ENCODE results near the gene SEC14L1.

DNA sequence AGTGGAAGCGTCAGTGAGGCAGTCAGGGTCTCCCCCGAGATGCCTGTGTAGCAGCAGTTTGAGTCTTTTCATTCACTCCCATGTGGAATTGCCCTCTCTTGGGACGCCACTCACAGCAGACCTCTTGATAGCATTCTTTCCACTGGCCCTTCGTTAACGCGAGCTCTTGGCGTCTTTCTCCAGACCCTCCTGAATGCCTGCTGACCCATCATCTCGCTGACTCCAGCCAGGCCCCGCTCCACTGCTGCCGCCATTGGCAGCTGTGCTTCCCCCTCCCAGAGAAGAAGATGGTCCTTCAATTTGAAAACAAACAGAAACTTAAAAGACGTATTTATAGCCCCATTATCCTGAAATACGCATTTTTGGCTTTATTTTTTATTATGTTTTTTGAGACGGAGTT lies 63.1 kb downstream of the SEC14L1 start:
- TF ChIP-seq IRF2 (CRISPR knock-in tag; IDR thresholded peaks at IDR 0.05; ENCODE audit: borderline replicate concordance, low read depth): no peak
- no peak for TF ChIP-seq CTCF (IDR thresholded peaks at IDR 0.05)
- TF ChIP-seq, protein P1, sequence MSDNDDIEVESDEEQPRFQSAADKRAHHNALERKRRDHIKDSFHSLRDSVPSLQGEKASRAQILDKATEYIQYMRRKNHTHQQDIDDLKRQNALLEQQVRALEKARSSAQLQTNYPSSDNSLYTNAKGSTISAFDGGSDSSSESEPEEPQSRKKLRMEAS (CRISPR knock-in tag; IDR thresholded peaks at IDR 0.05): no peak
- TF ChIP-seq KAT7 (CRISPR knock-in tag; IDR thresholded peaks at IDR 0.05; ENCODE audit: borderline replicate concordance): no peak
- TF ChIP-seq ZNF219 (CRISPR knock-in tag; IDR thresholded peaks at IDR 0.05; ENCODE audit: borderline replicate concordance): no peak
- no peak for TF ChIP-seq JUN (CRISPR knock-in tag; IDR thresholded peaks at IDR 0.05)
- TF ChIP-seq NR2C2 (CRISPR knock-in tag; IDR thresholded peaks at IDR 0.05): no peak
- no peak for TF ChIP-seq ATF1 (CRISPR knock-in tag; IDR thresholded peaks at IDR 0.05)
- TF ChIP-seq, protein P2, sequence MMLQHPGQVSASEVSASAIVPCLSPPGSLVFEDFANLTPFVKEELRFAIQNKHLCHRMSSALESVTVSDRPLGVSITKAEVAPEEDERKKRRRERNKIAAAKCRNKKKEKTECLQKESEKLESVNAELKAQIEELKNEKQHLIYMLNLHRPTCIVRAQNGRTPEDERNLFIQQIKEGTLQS (CRISPR knock-in tag; conservative IDR thresholded peaks at IDR 0.05): no peak
- no peak for TF ChIP-seq STAT6 (CRISPR knock-in tag; conservative IDR thresholded peaks at IDR 0.05; ENCODE audit: low read depth)
- TF ChIP-seq ZBTB21 (CRISPR knock-in tag; IDR thresholded peaks at IDR 0.05; ENCODE audit: borderline replicate concordance): no peak

All from WTC11 (cell line).